Trophoblast cell (in vitro differentiated cells and primary cell): ENCODE data around the gene RIMBP3B.
"Not testable (repeated sequence)": the region's sequence is repeated elsewhere in the genome, so short reads cannot be mapped to it uniquely, and the experiment has no call there.

Source experiments
- DNase-seq, 2 donors: peaks; one replicate each; pipeline ENCODE4 v3.0.0-alpha.2; 2016
- H2AFZ ChIP-seq: 2 replicates; pipeline ENCODE4 v1.6.1; 2013; ENCODE audit warnings: low read length, moderate library complexity, mild to moderate bottlenecking; ENCODE audit not compliant: insufficient read depth, poor library complexity
- H2AK5ac ChIP-seq: 2 replicates; pipeline ENCODE4 v1.6.1; 2013; ENCODE audit warnings: mild to moderate bottlenecking, low read length
- H2BK120ac ChIP-seq: 2 replicates; pipeline ENCODE4 v1.6.1; 2013; ENCODE audit warnings: low read length, mild to moderate bottlenecking, moderate library complexity; ENCODE audit not compliant: insufficient read depth, poor library complexity
- H2BK12ac ChIP-seq: 2 replicates; pipeline ENCODE4 v1.6.1; 2013; ENCODE audit warnings: mild to moderate bottlenecking, low read length, moderate library complexity
- H2BK5ac ChIP-seq: 2 replicates; pipeline ENCODE4 v1.6.1; 2013; ENCODE audit warnings: low read length, low read depth, moderate library complexity, mild to moderate bottlenecking; ENCODE audit not compliant: poor library complexity
- H3K14ac ChIP-seq: 2 replicates; pipeline ENCODE4 v1.6.1; 2013; ENCODE audit warnings: mild to moderate bottlenecking, low read length
- H3K18ac ChIP-seq: 2 replicates; pipeline ENCODE4 v1.6.1; 2013; ENCODE audit warnings: mild to moderate bottlenecking, low read length
- H3K23ac ChIP-seq: 2 replicates; pipeline ENCODE4 v1.6.1; 2013; ENCODE audit warnings: low read length
- H3K27ac ChIP-seq: 2 replicates; pipeline ENCODE4 v1.5.1; 2013; ENCODE audit warnings: low read depth, mild to moderate bottlenecking, inconsistent platforms, low read length, moderate library complexity
- H3K27me3 ChIP-seq: 2 replicates; pipeline ENCODE4 v1.6.1; 2013; ENCODE audit warnings: inconsistent platforms, mild to moderate bottlenecking, low read length, moderate library complexity; ENCODE audit not compliant: insufficient read depth
- H3K36me3 ChIP-seq, 2 experiments: 1 replicate in 1 of 2; 2 replicates in 1 of 2; pipeline ENCODE4 v1.6.1; 2013; ENCODE audit warnings: low read length in 2 of 2, mild to moderate bottlenecking in 2 of 2, moderate library complexity in 1 of 2; ENCODE audit not compliant: insufficient read depth in 2 of 2, control insufficient read depth in 1 of 2
- H3K4ac ChIP-seq: 2 replicates; pipeline ENCODE4 v1.6.1; 2013; ENCODE audit warnings: low read depth, mild to moderate bottlenecking, low read length, moderate library complexity
- H3K4me1 ChIP-seq, 2 experiments: 1 replicate in 1 of 2; 2 replicates in 1 of 2; pipeline ENCODE4 v1.6.1; 2013; ENCODE audit warnings: low read length in 2 of 2, mild to moderate bottlenecking in 2 of 2, moderate library complexity in 1 of 2; ENCODE audit not compliant: insufficient read depth in 2 of 2, control insufficient read depth in 1 of 2
- H3K4me2 ChIP-seq: 2 replicates; pipeline ENCODE4 v1.6.1; 2013; ENCODE audit warnings: inconsistent platforms, mild to moderate bottlenecking, low read length, moderate library complexity
- H3K4me3 ChIP-seq: 2 replicates; pipeline ENCODE4 v1.5.1; 2013; ENCODE audit warnings: mild to moderate bottlenecking, low read depth, low read length, inconsistent platforms
- H3K79me1 ChIP-seq: one replicate; pipeline ENCODE4 v1.6.1; 2013; ENCODE audit warnings: low read length
- H3K79me2 ChIP-seq: 2 replicates; pipeline ENCODE4 v1.6.1; 2013; ENCODE audit warnings: low read length, mild to moderate bottlenecking; ENCODE audit not compliant: control insufficient read depth, insufficient read depth, poor library complexity
- H3K9ac ChIP-seq: 2 replicates; pipeline ENCODE4 v1.6.1; 2013; ENCODE audit warnings: mild to moderate bottlenecking, low read length
- H3K9me3 ChIP-seq: 2 replicates; pipeline ENCODE4 v1.6.1; 2013; ENCODE audit warnings: low read depth, mild to moderate bottlenecking, control low read depth, inconsistent platforms, low read length; ENCODE audit not compliant: insufficient read depth
- H4K12ac ChIP-seq: 2 replicates; pipeline ENCODE4 v1.6.1; 2013; ENCODE audit warnings: low read depth, mild to moderate bottlenecking, low read length, moderate library complexity
- H4K8ac ChIP-seq: 2 replicates; pipeline ENCODE4 v1.6.1; 2013; ENCODE audit warnings: low read depth, mild to moderate bottlenecking, low read length, moderate library complexity
- H4K91ac ChIP-seq: one replicate; pipeline ENCODE4 v1.6.1; 2013; ENCODE audit warnings: low read depth, mild to moderate bottlenecking, low read length, moderate library complexity
- WGBS: extraction: QIAGEN DNeasy Blood & Tissue Kit; methylation state at CpG from one replicate; pipeline ENCODE4 v1.1.7; 2013; ENCODE audit warnings: missing lambda C conversion rate; ENCODE audit not compliant: insufficient read length, insufficient coverage; ENCODE audit errors: extremely low coverage; 5-methylcytosine and 5-hydroxymethylcytosine counted together

RIMBP3B gene

DNA sequence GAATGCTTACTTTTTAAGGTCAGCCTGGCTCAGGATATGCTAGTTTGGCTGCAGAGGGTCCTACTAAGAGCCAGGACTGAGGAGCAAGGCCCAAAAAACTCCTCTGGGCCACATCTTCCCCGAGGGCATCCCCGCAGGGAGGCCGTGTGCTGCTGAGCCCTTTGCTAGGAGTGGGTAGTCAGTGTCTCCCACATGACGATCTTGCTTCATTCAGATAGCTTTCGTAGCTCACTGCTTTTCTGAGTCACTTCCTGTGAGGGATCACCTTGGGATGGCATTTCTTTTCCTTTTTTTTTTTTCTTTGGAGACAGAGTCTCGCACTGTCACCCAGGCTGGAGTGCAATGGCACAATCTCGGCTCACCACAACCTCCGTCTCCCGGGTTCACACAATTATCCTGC is 6.5 kb downstream of the RIMBP3B start:
- not testable (repeated sequence) for H4K8ac ChIP-seq, H3K9me3 ChIP-seq, H3K4me2 ChIP-seq, H3K79me1 ChIP-seq, H3K18ac ChIP-seq, H4K12ac ChIP-seq, H2AK5ac ChIP-seq, H3K79me2 ChIP-seq, H3K4ac ChIP-seq, H3K27ac ChIP-seq, H3K4me3 ChIP-seq, H3K23ac ChIP-seq, H3K27me3 ChIP-seq, H3K9ac ChIP-seq, H3K4me1 ChIP-seq, DNase-seq, H4K91ac ChIP-seq, H3K14ac ChIP-seq, H3K36me3 ChIP-seq, H2BK12ac ChIP-seq, H2AFZ ChIP-seq, H2BK5ac ChIP-seq, H2BK120ac ChIP-seq
- WGBS: no CpG with 5 or more reads among the region's 9 CpGs

DNA sequence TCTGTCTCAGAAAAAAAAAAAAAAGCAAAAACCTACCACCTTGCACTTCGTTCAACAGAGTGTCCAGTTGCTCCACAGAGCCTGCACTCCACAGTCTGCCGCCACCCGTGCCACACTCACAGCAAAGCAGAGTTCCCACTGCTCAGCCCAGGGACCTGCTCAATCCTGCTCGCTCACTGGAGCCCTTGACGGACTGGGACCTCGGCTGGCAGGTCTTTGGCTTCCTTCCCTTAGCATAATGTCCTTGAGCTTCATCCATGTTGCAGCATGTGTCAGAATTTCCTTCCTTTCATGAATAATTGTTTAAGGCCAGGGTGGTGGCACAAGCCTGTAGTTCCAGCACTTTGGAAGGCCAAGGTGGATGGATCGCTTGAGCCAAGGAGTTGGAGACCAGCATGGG is 11.1 kb downstream of the RIMBP3B start:
- H2AFZ ChIP-seq, H3K79me1 ChIP-seq, H4K8ac ChIP-seq, H3K36me3 ChIP-seq, H2BK12ac ChIP-seq, H2AK5ac ChIP-seq, H2BK5ac ChIP-seq, H3K18ac ChIP-seq, H3K27me3 ChIP-seq, H3K23ac ChIP-seq, H4K12ac ChIP-seq, H3K4me1 ChIP-seq, H3K9ac ChIP-seq, H3K4me3 ChIP-seq, H4K91ac ChIP-seq, H3K14ac ChIP-seq, H2BK120ac ChIP-seq, H3K4me2 ChIP-seq, H3K4ac ChIP-seq, DNase-seq, H3K79me2 ChIP-seq, H3K9me3 ChIP-seq, H3K27ac ChIP-seq: not testable (repeated sequence)
- no CpG with 5 or more reads among the region's 7 CpGs for WGBS

DNA sequence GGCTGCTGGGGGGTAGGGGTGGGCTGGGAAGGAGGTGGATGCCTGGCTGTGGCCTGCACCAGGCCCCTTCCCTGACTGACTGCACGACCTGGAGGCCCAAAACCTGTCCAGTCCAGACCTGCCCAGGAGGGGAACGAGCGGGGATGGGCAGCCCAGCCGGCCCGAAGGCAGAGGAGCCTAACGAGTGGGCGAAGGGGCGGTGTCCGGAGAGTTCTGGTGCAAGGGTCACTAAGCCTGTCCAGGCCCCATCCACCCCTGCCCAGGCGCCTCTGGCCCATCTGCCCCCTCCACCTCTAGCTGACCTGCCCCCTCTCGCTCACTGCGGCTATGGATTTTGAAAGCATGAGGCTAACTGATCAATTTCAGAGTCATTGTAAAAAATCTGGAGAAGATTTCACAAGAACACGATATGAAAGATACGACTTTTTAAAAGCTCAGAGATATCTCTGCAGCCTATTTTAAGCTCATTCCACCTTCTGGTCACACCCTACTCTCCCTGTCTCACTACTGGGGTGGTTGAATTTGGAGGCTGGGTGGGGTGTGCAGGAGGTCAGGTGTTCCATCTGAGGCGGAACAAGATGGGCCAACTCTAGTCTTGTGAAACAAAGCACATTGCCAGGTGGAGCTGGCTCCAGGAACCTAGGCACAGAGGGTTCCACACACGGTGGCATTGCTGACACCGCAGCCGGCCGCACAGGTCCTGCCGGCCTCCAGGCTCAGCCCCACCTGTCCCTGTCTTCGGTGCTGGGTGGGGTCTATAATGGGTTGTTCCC is 17.8 kb downstream of the RIMBP3B start:
- not testable (repeated sequence) for H3K9me3 ChIP-seq, H3K4me1 ChIP-seq, H3K79me1 ChIP-seq, H4K12ac ChIP-seq, H2BK12ac ChIP-seq, H4K91ac ChIP-seq, H3K27me3 ChIP-seq, H2AK5ac ChIP-seq, H2BK5ac ChIP-seq, DNase-seq, H3K79me2 ChIP-seq, H3K4me2 ChIP-seq, H2AFZ ChIP-seq, H3K14ac ChIP-seq, H3K23ac ChIP-seq, H3K4ac ChIP-seq, H2BK120ac ChIP-seq, H3K4me3 ChIP-seq, H3K18ac ChIP-seq, H3K9ac ChIP-seq, H4K8ac ChIP-seq, H3K36me3 ChIP-seq, H3K27ac ChIP-seq
- WGBS: no CpG with 5 or more reads among the region's 21 CpGs

DNA sequence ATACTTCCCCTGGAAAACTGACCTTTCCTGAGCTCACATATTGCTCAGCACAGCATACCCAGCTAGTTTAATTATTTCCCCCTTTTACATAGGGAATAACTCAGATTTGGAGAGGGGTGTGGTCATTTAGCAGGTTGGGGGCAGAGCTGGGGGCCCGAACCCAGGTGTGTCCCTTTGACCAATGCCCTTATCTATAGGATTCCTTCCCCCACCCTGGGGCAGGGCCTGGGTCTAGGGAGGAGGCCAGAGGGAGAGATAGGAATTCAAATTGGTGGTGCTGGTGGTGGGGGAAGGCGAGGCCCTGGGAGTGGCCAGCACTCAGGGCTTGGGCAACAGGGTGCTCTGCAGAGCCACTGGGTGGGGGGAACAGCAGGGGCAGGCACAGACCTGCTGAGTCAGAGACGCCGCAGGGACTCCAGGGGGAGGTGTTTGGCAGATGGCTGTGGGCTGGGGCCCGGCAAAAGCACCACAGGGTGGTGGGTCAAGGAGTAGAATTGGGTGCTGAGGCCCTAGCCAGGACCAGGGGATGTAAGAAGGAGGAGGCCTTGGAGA is 19.3 kb downstream of the RIMBP3B start:
- not testable (repeated sequence) for H3K14ac ChIP-seq, H4K91ac ChIP-seq, H3K79me2 ChIP-seq, H3K4me1 ChIP-seq, H3K9ac ChIP-seq, H3K79me1 ChIP-seq, H3K23ac ChIP-seq, H3K9me3 ChIP-seq, H2AK5ac ChIP-seq, H2AFZ ChIP-seq, H3K4ac ChIP-seq, H3K27ac ChIP-seq, H4K8ac ChIP-seq, H3K27me3 ChIP-seq, DNase-seq, H3K36me3 ChIP-seq, H2BK5ac ChIP-seq, H2BK120ac ChIP-seq, H3K4me2 ChIP-seq, H2BK12ac ChIP-seq, H3K18ac ChIP-seq, H3K4me3 ChIP-seq, H4K12ac ChIP-seq
- WGBS: no CpG with 5 or more reads among the region's 5 CpGs
